GM18519 (cell line): ENCODE measurements around the gene AP1M1.

Experiments
- ATAC-seq: cut with Tn5 transposase; IDR thresholded peaks from one replicate; pipeline ENCODE4 v1.9.1; 2021; ENCODE audit warnings: mild to moderate bottlenecking, moderate library complexity; ENCODE audit not compliant: unreplicated experiment, low FRiP score

AP1M1 gene

GRCh38 chr19:16185123-16185767, 12.5 kb upstream of the AP1M1 start, which contains the start of gene FAM32A:
TSS of gene FAM32A (plus strand) at chr19:16185410. CDS start at chr19:16185443, 33 bp downstream.
- ATAC-seq, result peak; percentile 78

GRCh38 chr19:16185768-16186123, 12.0 kb upstream of the AP1M1 start:
- no peak for ATAC-seq

GRCh38 chr19:16188521-16188920, 9.2 kb upstream of the AP1M1 start:
- no peak for ATAC-seq

GRCh38 chr19:16190198-16190597, 7.5 kb upstream of the AP1M1 start:
- ATAC-seq, result no peak

- no peak for ATAC-seq
Measured at GRCh38 chr19:16190736-16191135, 7.0 kb upstream of the AP1M1 start.

- ATAC-seq, result no peak
Measured at GRCh38 chr19:16191216-16191908, 6.3 kb upstream of the AP1M1 start.

GRCh38 chr19:16193466-16193865, 4.2 kb upstream of the AP1M1 start:
- ATAC-seq, result no peak

- no peak for ATAC-seq
Measured at GRCh38 chr19:16197188-16197621, 506 bp upstream of the AP1M1 start.

- ATAC-seq, result peak; percentile 5
Measured at GRCh38 chr19:16198370-16198651, 600 bp downstream of the AP1M1 start.

- ATAC-seq, result no peak
Measured at GRCh38 chr19:16199275-16199932, 1.7 kb downstream of the AP1M1 start.

- no peak for ATAC-seq
Measured at GRCh38 chr19:16200038-16201010, 2.6 kb downstream of the AP1M1 start.

GRCh38 chr19:16201011-16201391, 3.3 kb downstream of the AP1M1 start:
- ATAC-seq, result no peak

GRCh38 chr19:16202320-16203255, 4.9 kb downstream of the AP1M1 start:
- ATAC-seq, result no peak

- no peak for ATAC-seq
Measured at GRCh38 chr19:16203256-16204004, 5.7 kb downstream of the AP1M1 start.

- ATAC-seq, result no peak
Measured at GRCh38 chr19:16204005-16204294, 6.2 kb downstream of the AP1M1 start.

- no peak for ATAC-seq
Measured at GRCh38 chr19:16205205-16206045, 7.7 kb downstream of the AP1M1 start.

GRCh38 chr19:16206046-16206605, 8.4 kb downstream of the AP1M1 start:
- no peak for ATAC-seq

- no peak for ATAC-seq
Measured at GRCh38 chr19:16206637-16207036, 8.9 kb downstream of the AP1M1 start.
